Neuronal stem cell (in vitro differentiated cells): ENCODE results near the gene GMDS.

Source experiments
- DNase-seq: peaks from one replicate; pipeline ENCODE4 v3.0.0-alpha.2; 2013; ENCODE audit warnings: low spot score
- H2AFZ ChIP-seq: one replicate; pipeline ENCODE4 v1.6.1; 2013; ENCODE audit warnings: mild to moderate bottlenecking, low read length, inconsistent platforms
- H2AK5ac ChIP-seq: 2 replicates; pipeline ENCODE4 v1.6.1; 2013; ENCODE audit warnings: low read depth, mild to moderate bottlenecking, inconsistent platforms, low read length, moderate library complexity, mixed read lengths
- H2BK120ac ChIP-seq: 2 replicates; pipeline ENCODE4 v1.6.1; 2013; ENCODE audit warnings: low read depth, mild to moderate bottlenecking, inconsistent platforms, low read length, moderate library complexity, mixed read lengths
- H2BK12ac ChIP-seq: one replicate; pipeline ENCODE4 v1.6.1; 2013; ENCODE audit warnings: low read length, inconsistent platforms
- H2BK15ac ChIP-seq: 2 replicates; pipeline ENCODE4 v1.6.1; 2013; ENCODE audit warnings: mild to moderate bottlenecking, low read length, inconsistent platforms, mixed read lengths
- H2BK5ac ChIP-seq: one replicate; pipeline ENCODE4 v1.6.1; 2013; ENCODE audit warnings: inconsistent platforms, mild to moderate bottlenecking, low read length, moderate library complexity
- H3K14ac ChIP-seq: one replicate; pipeline ENCODE4 v1.6.1; 2013; ENCODE audit warnings: low read length, inconsistent platforms
- H3K18ac ChIP-seq: 2 replicates; pipeline ENCODE4 v1.6.1; 2013; ENCODE audit warnings: low read length, inconsistent platforms
- H3K23ac ChIP-seq: 2 replicates; pipeline ENCODE4 v1.6.1; 2013; ENCODE audit warnings: low read depth, mild to moderate bottlenecking, mixed read lengths, low read length, inconsistent platforms; ENCODE audit not compliant: poor library complexity
- H3K27ac ChIP-seq: replicated peaks from 3 replicates; pipeline ENCODE4 v1.5.1; 2013; ENCODE audit warnings: low read length, inconsistent platforms
- H3K27me3 ChIP-seq, 3 experiments: 2 replicates each; pipeline ENCODE4 v1.6.1; 2013; ENCODE audit warnings: low read length in 3 of 3, mild to moderate bottlenecking in 2 of 3, inconsistent platforms in 1 of 3, low read depth in 1 of 3, mixed read lengths in 1 of 3, moderate library complexity in 1 of 3; ENCODE audit not compliant: control insufficient read depth in 3 of 3, insufficient read depth in 3 of 3
- H3K36me3 ChIP-seq, 2 donors: replicated peaks in 1 of 2; 2 replicates each; pipeline ENCODE4 v1.6.1; 2013; ENCODE audit warnings: low read length in 2 of 2; ENCODE audit not compliant: control insufficient read depth in 2 of 2, insufficient read depth in 2 of 2
- H3K4ac ChIP-seq: 2 replicates; pipeline ENCODE4 v1.6.1; 2013; ENCODE audit warnings: inconsistent platforms, mild to moderate bottlenecking, low read length, moderate library complexity
- H3K4me1 ChIP-seq, 2 donors: 1 replicate in 1 of 2; 2 replicates in 1 of 2; pipeline ENCODE4 v1.6.1; 2013; ENCODE audit warnings: low read length in 2 of 2, low read depth in 1 of 2; ENCODE audit not compliant: control insufficient read depth in 2 of 2, insufficient read depth in 1 of 2
- H3K4me2 ChIP-seq: one replicate; pipeline ENCODE4 v1.6.1; 2013; ENCODE audit warnings: mild to moderate bottlenecking, low read length, inconsistent platforms; ENCODE audit not compliant: insufficient read depth, poor library complexity, severe bottlenecking
- H3K4me3 ChIP-seq, 2 donors: 2 replicates each; pipeline ENCODE4 v1.5.1; 2013; ENCODE audit warnings: low read length in 2 of 2, mild to moderate bottlenecking in 2 of 2, inconsistent platforms in 1 of 2, moderate library complexity in 1 of 2
- H3K79me1 ChIP-seq: one replicate; pipeline ENCODE4 v1.6.1; 2013; ENCODE audit warnings: low read depth, mild to moderate bottlenecking, inconsistent platforms, low read length, moderate library complexity
- H3K9ac ChIP-seq: one replicate; pipeline ENCODE4 v1.6.1; 2013; ENCODE audit warnings: mild to moderate bottlenecking, low read depth, low read length, inconsistent platforms; ENCODE audit not compliant: poor library complexity
- H3K9me3 ChIP-seq, 2 donors: replicated peaks in 1 of 2; 2 replicates each; pipeline versions ENCODE3 to v1.6.1; 2013; ENCODE audit warnings: low read length in 2 of 2, mild to moderate bottlenecking in 2 of 2, inconsistent platforms in 1 of 2, low read depth in 1 of 2, mixed read lengths in 1 of 2, moderate library complexity in 1 of 2; ENCODE audit not compliant: control insufficient read depth in 2 of 2, insufficient read depth in 1 of 2
- H4K8ac ChIP-seq: one replicate; pipeline ENCODE4 v1.6.1; 2013; ENCODE audit warnings: low read depth, mild to moderate bottlenecking, inconsistent platforms, low read length, moderate library complexity
- H4K91ac ChIP-seq: one replicate; pipeline ENCODE4 v1.6.1; 2013; ENCODE audit warnings: low read length, low read depth, mild to moderate bottlenecking, inconsistent platforms; ENCODE audit not compliant: poor library complexity
- WGBS, 2 donors: extraction: QIAGEN DNeasy Blood & Tissue Kit; methylation state at CpG; one replicate each; pipeline ENCODE4 v1.1.7; 2013; ENCODE audit warnings: missing lambda C conversion rate in 2 of 2, mixed read lengths in 1 of 2; ENCODE audit not compliant: insufficient read length in 2 of 2, insufficient replicate concordance in 1 of 2; ENCODE audit errors: extremely low coverage in 2 of 2; 5-methylcytosine and 5-hydroxymethylcytosine counted together

Gene GMDS

DNA sequence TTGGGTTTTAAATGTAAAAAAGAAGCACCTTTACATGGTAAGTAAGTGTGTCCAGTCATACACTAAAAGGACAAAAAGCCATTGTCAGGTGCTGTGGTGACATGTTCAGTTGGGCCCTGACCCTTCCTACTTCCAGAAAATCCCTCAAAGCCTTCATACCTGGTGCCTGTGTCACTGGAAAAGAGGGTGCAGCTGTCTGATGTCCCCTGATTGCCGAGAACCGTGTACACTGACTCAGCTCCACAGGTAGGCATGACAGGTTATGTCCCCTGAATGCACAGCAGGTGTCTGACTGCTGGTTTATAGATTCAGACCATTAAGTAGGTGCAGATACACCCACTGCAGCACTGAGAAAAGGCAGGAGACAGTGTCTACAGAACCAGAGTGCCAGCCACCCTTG lies 536.6 kb downstream of the GMDS start:
- Histone ChIP-seq H3K27me3 (no peaks in the 10 kb centered on the region), H4K91ac (no peak overlapping the region), H3K4me3 (no peak overlapping the region), H4K8ac (no peak overlapping the region), H2BK15ac (peak overlapping the region; percentile 16), H2BK120ac (no peak overlapping the region), H3K9ac (no peak overlapping the region), H2AK5ac (peak overlapping the region; percentile 57), H2BK12ac (no peak overlapping the region), H2BK5ac (no peak overlapping the region), H3K4me1 (peaks cover 2 to 11% of the 10 kb centered on the region in 2 donors), H2AFZ (no peak overlapping the region), H3K79me1 (no peaks in the 10 kb centered on the region), H3K36me3 (no peaks in the 10 kb centered on the region), H3K27ac (no peak overlapping the region), H3K4me2 (no peak overlapping the region), H3K9me3 (no peaks in the 10 kb centered on the region), H3K14ac (no peak overlapping the region), H3K23ac (peak overlapping the region; percentile 68), H3K18ac (peak overlapping the region; percentile 44), H3K4ac (no peak overlapping the region)
- no CpG with 5 or more reads among the region's 2 CpGs for WGBS, 2 donors
- DNase-seq = no peak

DNA sequence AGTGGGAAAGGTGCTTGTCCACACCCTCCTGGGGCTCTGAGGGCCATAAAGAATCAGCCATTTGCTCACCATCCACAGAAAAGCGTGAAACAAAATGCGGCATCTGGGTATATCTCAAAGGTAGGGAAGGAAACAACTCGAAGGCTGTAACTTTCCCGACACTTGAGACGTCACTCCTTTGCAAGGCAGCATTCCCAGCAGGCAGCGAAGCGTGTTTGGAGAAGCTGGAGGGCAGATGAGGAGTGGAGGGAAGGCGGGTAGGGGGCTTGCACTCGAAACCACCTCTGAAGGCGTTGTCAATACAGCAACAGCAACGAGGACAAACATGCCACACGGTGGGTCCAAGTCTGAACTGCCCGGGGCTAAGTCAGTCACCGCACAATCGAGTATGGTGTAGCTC lies 537.3 kb downstream of the GMDS start:
- H3K27me3 ChIP-seq = no peaks in the 10 kb centered on the region
- H3K9ac ChIP-seq = no peak overlapping the region
- no peak overlapping the region for H4K91ac ChIP-seq
- no peak overlapping the region for H2BK5ac ChIP-seq
- H2BK15ac ChIP-seq = peak overlapping the region; percentile 32
- H3K18ac ChIP-seq = peak overlapping the region; percentile 74
- no peak overlapping the region for H2BK120ac ChIP-seq
- no peak overlapping the region for H2AFZ ChIP-seq
- no peak overlapping the region for H3K27ac ChIP-seq
- no peaks in the 10 kb centered on the region for H3K36me3 ChIP-seq
- peaks cover 2 to 11% of the 10 kb centered on the region in 2 donors for H3K4me1 ChIP-seq
- H3K23ac ChIP-seq = no peak overlapping the region
- no peak overlapping the region for H3K4ac ChIP-seq
- H2AK5ac ChIP-seq = no peak overlapping the region
- H3K14ac ChIP-seq = no peak overlapping the region
- no peak overlapping the region for H2BK12ac ChIP-seq
- H4K8ac ChIP-seq = no peak overlapping the region
- no peaks in the 10 kb centered on the region for H3K9me3 ChIP-seq
- no peak for DNase-seq
- H3K4me2 ChIP-seq = no peak overlapping the region
- no peak overlapping the region for H3K4me3 ChIP-seq
- H3K79me1 ChIP-seq = no peaks in the 10 kb centered on the region
- WGBS, 2 donors = no CpG with 5 or more reads among the region's 15 CpGs

DNA sequence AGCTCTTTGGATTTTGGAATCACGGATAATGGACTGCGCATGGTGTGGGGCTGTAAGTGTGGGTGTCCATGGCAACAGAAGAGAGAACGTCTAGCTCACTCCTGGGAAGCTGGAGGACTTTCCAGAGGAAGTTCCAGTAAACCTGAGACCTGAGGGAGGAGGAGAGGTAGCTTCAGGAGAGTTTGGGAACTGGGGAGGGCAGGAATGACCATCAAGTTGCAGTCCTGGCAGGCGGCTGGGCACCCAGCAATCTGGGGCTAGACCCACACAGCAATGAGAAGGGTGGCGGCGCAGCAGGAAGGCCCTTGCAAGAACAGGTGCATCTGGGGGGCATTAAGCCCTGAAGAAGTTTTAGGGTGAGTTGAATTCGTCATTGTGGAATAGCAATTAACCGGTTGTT lies 539.8 kb downstream of the GMDS start:
- no peak overlapping the region for H4K8ac ChIP-seq
- no peak overlapping the region for H3K14ac ChIP-seq
- no peak overlapping the region for H3K4me2 ChIP-seq
- no peaks in the 10 kb centered on the region for H3K36me3 ChIP-seq
- H3K4me1 ChIP-seq = peaks cover 2 to 21% of the 10 kb centered on the region in 2 donors
- no peaks in the 10 kb centered on the region for H3K79me1 ChIP-seq
- no peak overlapping the region for H2AFZ ChIP-seq
- H2AK5ac ChIP-seq = no peak overlapping the region
- H3K9ac ChIP-seq = no peak overlapping the region
- H3K27me3 ChIP-seq = no peaks in the 10 kb centered on the region
- H2BK12ac ChIP-seq = no peak overlapping the region
- no CpG with 5 or more reads among the region's 8 CpGs for WGBS, 2 donors
- H3K4me3 ChIP-seq = no peak overlapping the region
- no peak for DNase-seq
- no peak overlapping the region for H2BK5ac ChIP-seq
- no peak overlapping the region for H3K27ac ChIP-seq
- no peak overlapping the region for H2BK120ac ChIP-seq
- H3K4ac ChIP-seq = no peak overlapping the region
- no peaks in the 10 kb centered on the region for H3K9me3 ChIP-seq
- no peak overlapping the region for H4K91ac ChIP-seq
- no peak overlapping the region for H3K18ac ChIP-seq
- no peak overlapping the region for H3K23ac ChIP-seq
- no peak overlapping the region for H2BK15ac ChIP-seq

DNA sequence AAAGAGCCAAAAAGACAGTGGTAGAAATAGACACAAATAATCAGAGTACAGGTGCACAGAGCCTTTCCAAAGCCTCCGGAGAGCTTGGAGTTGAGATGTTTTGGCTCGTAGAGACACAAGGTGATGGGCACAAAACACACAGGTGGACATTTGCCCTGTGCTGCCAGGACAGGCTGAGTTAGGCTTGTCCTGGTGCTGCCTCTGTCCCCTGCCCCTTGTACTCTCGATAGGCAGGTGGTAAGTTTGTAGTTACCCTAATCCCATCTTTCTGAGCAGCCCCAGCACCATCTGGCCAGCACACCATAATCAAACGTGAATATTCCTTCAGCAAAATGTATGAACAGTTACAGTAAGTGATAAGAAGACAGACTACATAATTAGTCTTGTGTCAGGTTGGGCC lies 540.2 kb downstream of the GMDS start:
- Histone ChIP-seq H3K14ac (no peak overlapping the region), H3K4me1 (peaks cover 2 to 21% of the 10 kb centered on the region in 2 donors), H3K4ac (no peak overlapping the region), H2BK15ac (no peak overlapping the region), H3K18ac (no peak overlapping the region), H2BK12ac (no peak overlapping the region), H4K91ac (no peak overlapping the region), H3K9me3 (no peaks in the 10 kb centered on the region), H4K8ac (no peak overlapping the region), H2AK5ac (no peak overlapping the region), H2AFZ (no peak overlapping the region), H3K36me3 (no peaks in the 10 kb centered on the region), H3K4me3 (no peak overlapping the region), H3K79me1 (no peaks in the 10 kb centered on the region), H3K23ac (no peak overlapping the region), H2BK5ac (no peak overlapping the region), H3K9ac (no peak overlapping the region), H2BK120ac (no peak overlapping the region), H3K27me3 (no peaks in the 10 kb centered on the region), H3K27ac (no peak overlapping the region), H3K4me2 (no peak overlapping the region)
- WGBS, 2 donors = no CpG with 5 or more reads among the region's 4 CpGs
- DNase-seq = no peak
